GM21367 (cell line): Measurements from ENCODE around the gene SMPX.

ENCODE experiments used
- ATAC-seq: cut with Tn5 transposase; IDR thresholded peaks from one replicate; pipeline ENCODE4 v1.9.1; 2021; ENCODE audit not compliant: unreplicated experiment

SMPX gene

GRCh38 chrX:21744721-21745120 lies 13.2 kb downstream of the SMPX start:
- no peak for ATAC-seq

GRCh38 chrX:21744060-21744459 lies 13.9 kb downstream of the SMPX start:
- no peak for ATAC-seq

- ATAC-seq: no peak
Measured at GRCh38 chrX:21741869-21742701, 15.8 kb downstream of the SMPX start.

GRCh38 chrX:21741364-21741763 lies 16.6 kb downstream of the SMPX start:
- no peak for ATAC-seq

GRCh38 chrX:21740329-21741274 lies 17.3 kb downstream of the SMPX start:
- no peak for ATAC-seq

- ATAC-seq: no peak
Measured at GRCh38 chrX:21738950-21739287, 19.0 kb downstream of the SMPX start.

GRCh38 chrX:21738210-21738949 lies 19.5 kb downstream of the SMPX start:
- ATAC-seq: no peak

- ATAC-seq: no peak
Measured at GRCh38 chrX:21735768-21736127, 22.2 kb downstream of the SMPX start.

- no peak for ATAC-seq
Measured at GRCh38 chrX:21735038-21735767, 22.7 kb downstream of the SMPX start.

- ATAC-seq: no peak
Measured at GRCh38 chrX:21734175-21734574, 23.7 kb downstream of the SMPX start.

GRCh38 chrX:21733705-21734104 lies 24.2 kb downstream of the SMPX start:
- ATAC-seq: no peak

GRCh38 chrX:21730026-21730425 lies 27.9 kb downstream of the SMPX start:
- ATAC-seq: no peak

- ATAC-seq: no peak
Measured at GRCh38 chrX:21728276-21728968, 29.5 kb downstream of the SMPX start.

GRCh38 chrX:21725916-21726315 lies 32.0 kb downstream of the SMPX start:
- no peak for ATAC-seq

GRCh38 chrX:21725496-21725895 lies 32.4 kb downstream of the SMPX start:
- ATAC-seq: no peak

GRCh38 chrX:21723814-21724213 lies 34.1 kb downstream of the SMPX start:
- ATAC-seq: no peak

GRCh38 chrX:21723084-21723483 lies 34.8 kb downstream of the SMPX start:
- no peak for ATAC-seq

GRCh38 chrX:21721195-21721594 lies 36.7 kb downstream of the SMPX start:
- ATAC-seq: no peak

GRCh38 chrX:21718575-21718974 lies 39.3 kb downstream of the SMPX start:
- no peak for ATAC-seq

- no peak for ATAC-seq
Measured at GRCh38 chrX:21717802-21718201, 40.1 kb downstream of the SMPX start.
